HG02885 (cell line): ENCODE results near the gene ZP1.
A peak's percentile ranks its signal among the peaks of the same experiment; 100 is the strongest.
"Not testable (repeated sequence)": the region's sequence is repeated elsewhere in the genome, so short reads cannot be mapped to it uniquely, and the experiment has no call there.

Experiments used
- ATAC-seq: cut with Tn5 transposase; IDR thresholded peaks from one replicate; pipeline ENCODE4 v1.9.1; 2021; ENCODE audit warnings: mild to moderate bottlenecking; ENCODE audit not compliant: unreplicated experiment, poor library complexity

Gene ZP1

DNA sequence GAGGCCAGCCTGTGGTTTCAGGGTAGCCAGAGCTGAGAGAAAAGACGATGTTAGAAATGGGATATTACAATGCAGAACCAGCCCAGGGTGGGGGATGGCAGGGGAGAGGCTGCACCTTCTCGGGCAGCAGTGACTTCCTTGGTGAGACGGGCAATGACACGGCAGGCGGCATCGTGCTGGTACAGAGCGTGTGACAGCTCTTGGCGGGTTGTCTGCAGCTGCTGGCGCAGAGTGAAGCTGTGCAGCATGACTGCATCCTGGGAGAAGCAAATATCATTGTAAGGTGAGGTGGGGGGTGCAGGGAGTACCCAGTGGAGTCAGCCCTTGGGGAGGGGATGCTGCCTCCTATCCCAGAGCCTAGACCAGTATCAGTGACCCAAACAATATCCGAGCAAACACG, 35.3 kb downstream of the ZP1 start:
- ATAC-seq: no peak

DNA sequence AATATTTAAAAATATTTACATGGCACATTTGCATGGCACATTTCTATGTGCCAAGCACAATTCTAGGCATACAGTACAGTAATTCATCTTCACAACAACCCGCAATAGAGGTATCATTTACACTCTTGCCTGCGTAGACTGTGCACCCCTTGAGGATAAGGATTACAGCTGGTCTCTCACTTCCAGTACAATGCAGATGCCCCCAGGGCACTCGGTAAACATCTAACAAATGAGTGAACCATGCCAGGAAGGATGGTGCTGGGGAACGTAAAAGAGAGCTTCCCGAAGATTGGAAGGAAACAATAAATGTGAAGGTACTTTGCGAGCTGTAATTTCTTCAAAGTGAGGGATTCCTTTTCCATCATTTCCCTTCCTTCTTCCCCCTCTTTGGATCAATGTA, 37.7 kb downstream of the ZP1 start:
- ATAC-seq: no peak

DNA sequence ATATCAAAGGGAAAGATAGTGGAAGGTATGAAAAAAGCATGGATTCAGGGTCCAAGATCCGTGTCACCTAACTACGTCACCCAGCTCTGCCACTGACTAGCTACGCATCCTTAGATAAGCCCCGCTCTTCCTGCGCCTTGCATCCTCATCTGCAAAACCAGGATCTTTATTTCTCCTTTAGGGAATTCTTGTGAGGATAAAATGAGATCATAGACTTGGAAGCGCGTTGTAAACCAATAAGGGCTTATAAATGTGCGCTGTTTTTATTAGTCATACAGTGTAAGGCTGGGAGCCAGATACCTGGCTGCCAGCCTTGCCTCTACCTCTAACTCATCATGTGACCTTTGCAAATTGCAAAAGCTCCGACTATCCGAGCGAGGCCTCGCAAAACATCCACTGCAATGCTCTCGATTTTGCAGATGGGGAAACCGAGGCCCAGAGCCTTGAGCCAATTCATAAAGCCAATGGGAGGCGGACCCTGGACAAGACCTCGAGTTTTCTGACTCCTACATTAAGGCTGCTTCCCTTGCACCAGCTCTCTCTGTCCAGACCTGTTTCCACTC, 38.3 kb downstream of the ZP1 start:
- no peak for ATAC-seq

DNA sequence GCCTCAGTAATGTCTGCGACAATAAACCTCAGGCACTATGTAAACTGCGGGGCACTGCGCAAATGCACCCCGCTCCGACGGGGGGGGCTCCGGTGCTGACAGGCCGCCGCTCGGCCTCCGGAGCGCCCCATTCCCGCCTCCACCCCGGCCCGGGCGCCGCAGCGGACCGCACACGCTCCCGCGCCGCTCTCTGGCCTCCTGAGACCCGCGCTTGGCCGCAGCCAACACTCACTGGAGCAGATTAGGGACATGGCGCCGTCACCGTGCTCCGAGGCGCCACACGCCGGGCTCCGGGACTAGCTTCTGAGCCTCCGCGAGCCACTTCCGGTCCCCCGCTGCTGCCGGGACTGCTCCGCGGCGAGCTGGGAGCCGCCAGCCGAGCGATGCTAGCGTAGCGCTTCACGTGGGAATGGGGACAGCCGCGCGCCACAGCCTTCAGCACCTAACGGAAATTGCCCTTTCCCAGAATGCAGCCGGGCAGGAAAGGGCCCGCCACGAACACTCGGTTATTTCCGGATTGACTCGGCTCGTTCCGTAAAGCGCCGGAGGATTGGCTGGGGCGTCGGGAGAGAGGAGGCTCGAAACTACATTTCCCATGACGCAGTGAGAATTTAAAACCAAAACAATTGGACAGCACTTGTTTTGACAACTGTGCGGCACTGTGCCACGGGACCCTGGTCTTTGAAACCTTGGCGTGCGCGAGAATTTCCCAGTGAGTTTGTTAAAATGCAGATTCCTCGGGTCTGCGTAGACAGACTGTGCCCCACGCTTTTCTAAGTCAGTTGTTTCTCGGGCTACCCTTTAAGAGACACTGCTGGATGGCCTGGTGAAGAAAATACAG, 39.0 kb downstream of the ZP1 start, which contains the start of gene PRPF19:
PRPF19 (minus strand) TSS at position 454 of the 841 bp plus-strand sequence; CDS start at position 251, 203 bp downstream.
- ATAC-seq: peak; percentile 75

DNA sequence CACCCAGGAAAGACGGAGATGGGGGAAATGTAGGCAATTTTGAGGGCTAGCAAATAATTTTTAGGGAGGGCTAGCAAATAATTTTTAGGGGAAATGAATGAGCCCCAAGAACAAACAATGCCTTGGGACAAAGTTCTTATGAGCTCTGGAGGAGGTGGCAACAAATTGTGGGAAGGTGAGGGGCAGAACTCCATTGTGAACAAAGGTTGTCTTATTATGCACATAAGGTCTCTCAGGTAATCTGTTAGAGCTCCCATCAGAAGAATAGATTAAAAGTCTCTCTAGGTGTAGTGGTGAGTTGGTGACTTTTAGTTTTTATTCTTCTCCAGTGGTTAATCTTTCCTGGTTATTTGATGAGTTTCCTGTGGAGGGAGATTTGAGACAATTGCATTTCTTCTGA, 41.5 kb downstream of the ZP1 start:
- ATAC-seq: no peak

DNA sequence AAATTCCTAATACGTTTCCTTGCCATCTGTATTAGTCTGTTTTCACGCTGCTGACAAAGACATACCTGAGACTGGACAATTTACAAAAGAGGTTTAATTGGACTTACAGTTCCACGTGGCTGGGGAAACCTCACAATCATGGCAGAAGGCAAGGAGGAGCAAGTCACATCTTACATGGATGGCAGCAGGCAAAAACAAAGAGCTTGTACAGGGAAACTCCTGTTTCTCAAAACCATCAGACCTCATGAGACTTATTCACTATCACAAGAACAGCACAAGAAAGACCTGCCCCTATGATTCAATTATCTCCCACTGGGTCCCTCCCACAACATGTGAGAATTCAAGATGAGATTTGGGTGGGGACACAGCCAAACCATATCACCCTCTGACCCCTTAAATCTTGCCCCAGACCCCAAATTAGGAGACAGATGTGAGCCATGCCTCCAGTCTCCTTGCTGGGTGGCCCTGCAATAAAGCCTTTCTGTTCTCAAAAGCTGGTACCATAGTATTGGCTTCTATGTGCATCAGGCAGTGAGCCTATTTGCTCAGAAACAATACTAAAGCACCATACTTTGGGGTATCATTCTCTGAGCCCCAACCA, 42.4 kb downstream of the ZP1 start:
- not testable (repeated sequence) for ATAC-seq

DNA sequence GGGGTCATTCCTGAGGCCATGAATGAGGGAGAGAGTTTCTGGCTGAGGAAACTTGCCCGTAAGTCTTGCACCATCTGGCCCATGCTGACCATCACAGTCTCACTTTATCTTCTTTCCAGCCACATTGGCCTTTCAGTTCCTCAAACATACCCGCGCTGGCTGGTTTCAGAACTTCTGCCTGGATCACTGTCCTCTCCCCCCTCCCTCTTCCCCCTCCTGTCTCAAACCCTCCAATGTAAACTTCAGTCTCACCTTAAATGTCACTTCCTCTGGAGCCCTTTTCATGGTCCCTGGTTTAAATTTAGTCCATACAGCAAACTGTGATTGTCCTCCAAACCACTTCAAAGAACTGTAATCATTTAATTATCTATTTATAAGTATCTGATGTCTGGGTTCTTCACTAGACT, 42.9 kb downstream of the ZP1 start:
- peak; percentile 42 for ATAC-seq

DNA sequence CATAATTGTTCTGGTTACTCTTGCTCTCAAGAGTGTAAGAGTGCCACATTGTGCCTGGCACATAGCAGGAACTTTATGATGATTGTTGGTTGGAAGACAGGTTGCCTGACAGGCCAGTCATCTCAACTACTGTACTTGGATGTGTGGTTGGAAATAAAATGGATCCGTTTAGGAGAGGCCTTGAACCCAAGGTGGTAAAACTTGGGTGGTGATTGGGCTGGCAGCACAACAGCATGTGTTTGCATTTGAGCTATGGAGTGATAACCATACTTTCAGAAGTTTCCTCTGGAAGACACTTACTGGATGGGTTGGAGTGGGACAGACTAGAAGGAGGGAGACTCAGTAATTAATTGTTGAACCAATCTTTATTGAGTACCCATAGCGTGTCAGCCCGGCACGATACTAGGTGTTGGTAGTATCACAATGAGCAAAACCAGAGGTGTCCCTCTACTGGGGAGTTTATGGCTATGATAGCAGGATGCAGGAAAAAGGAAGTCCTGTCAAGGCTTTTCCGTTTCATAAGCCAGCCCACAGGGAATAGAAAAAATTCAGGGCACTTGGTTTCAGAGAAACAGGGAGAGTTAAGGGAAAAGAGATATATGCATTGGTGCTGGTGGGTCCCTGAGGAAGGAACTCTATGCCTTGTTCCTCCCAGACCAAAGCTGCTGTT, 43.5 kb downstream of the ZP1 start:
- ATAC-seq: no peak

DNA sequence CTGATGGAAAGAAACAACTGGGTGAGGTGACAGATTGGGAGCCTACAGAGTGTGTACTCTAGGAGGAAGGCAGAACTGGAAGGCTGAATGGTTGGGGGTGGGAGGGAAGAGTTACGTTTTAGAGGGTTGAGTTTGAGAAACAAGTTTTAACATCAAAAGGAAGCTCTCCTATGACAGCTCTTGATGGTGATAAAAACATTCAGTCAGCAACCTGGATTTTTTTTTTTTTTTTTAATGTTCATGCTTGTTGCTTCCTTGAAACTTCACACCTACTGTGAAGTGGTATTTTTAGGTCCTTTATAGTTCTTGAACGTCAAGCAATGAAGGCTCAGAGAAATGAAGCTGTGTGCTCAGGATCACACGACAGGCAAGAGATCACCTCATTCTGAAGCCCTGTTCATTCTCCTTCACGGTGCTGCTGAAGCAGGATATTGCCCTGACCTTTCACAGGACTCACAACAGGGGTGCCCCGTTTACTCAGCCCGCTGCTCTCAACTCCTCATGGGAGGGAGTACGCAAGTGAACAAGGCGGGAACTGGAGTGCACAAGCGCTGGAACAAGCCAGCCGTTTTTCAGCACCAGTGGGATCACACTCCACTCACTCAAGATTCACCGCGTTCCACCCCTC, 45.0 kb downstream of the ZP1 start:
- ATAC-seq: no peak

DNA sequence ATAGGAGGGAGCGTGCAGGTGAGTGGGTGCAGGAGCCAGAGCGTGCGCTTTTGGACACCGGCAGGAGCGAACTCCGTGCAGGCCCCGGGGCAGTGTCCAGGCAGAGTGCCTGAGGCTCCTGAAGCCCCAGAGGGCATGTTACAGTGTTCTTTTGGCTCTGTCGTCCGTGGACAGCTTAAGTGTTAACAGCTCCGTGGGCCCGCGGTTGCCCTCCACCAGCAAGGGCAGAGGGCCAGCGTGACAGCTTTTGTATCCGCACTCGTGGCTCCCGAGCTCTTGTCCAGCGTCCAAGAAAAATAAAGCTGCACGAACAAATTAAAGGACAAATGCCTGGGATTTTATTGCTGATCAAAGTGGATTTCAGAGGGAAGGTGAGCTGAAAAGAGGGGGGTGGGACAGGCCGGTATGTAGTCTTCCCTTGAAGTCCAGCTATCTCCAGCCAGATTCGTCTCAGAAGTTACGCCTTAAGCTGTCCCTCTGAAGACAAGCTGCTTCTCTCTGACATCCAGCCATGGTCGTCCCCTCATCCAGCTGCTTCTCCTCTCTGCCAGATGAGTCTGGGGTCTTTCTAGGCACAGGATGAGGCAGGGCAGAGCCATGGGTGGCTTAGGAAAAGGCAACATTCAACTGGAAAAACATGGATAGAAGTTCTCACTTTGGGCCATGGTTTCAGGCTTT, 45.6 kb downstream of the ZP1 start:
- ATAC-seq: no peak

DNA sequence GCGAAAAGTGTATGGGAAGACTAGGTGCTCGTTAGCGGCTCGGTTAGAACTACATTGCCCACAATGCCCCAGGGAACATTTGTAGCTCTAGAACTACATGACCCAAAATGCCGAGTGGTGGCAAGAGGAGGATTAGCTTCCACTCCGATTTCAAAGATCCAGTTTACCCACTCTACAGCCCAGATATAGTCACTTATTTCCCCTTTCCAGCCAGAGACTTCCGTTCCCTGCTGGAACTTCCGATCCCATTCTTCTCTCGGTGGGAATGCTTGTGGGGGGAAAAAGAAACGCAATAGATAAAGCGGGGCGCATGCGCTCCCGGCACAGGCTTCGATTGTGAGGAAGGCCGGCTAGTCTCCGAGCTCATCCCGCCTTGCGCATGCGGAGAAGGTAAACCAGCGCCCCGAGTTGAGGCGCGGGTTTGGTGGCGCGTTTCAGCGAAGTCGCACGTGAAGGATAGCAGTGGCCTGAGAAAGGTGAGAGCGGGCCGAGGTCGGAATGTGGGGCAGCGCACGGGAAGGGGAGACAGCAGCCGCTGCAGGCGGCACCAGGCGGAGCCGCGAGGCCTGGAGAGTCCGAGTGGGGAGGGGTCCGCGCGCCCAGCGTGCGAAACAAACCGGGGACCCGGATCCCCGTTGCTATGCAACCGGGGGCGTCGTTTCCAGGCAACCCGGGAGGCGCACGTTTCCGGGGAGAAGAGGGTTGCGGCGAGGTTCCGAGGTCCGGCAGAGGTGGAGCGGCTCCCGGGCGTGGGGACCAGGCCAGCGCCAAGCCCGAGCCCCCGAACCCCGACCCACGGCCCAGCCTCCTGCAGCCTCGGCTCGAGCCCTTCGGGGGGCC, 46.7 kb downstream of the ZP1 start, which contains the start of gene TMEM109:
TMEM109 (plus strand) TSS at position 366 of the 840 bp plus-strand sequence. CDS start 5,536 bp downstream, outside the sequence.
- ATAC-seq: peak; percentile 50

DNA sequence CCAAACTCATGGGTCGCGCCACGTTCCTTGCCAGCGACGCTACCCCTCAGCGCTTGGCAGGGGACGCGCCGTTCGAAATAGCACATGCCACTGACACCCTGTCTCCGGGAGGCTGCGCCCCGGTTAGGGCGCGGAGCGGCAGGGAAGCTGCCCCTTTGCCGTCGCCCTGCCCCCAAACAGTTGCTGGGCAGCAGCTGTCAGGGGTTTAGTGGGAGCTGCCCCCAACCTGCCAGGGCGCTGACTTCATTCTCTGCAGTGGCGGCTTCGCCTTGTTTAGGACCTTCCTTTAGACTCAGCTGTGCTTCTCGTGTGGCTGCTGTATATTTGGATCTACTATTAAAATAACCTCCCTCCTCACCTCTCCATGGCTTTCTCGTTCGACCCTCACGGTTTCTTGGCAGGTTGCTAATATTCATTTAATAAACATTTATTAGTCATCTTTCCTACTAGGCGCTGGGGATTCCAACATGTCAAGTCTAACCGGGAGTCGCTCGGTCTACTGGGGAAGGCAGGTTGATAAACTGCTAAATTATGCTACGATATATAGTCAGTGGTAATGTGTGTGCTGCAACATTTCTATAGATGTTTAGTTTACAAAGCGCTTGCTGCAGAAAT, 47.4 kb downstream of the ZP1 start:
- no peak for ATAC-seq

DNA sequence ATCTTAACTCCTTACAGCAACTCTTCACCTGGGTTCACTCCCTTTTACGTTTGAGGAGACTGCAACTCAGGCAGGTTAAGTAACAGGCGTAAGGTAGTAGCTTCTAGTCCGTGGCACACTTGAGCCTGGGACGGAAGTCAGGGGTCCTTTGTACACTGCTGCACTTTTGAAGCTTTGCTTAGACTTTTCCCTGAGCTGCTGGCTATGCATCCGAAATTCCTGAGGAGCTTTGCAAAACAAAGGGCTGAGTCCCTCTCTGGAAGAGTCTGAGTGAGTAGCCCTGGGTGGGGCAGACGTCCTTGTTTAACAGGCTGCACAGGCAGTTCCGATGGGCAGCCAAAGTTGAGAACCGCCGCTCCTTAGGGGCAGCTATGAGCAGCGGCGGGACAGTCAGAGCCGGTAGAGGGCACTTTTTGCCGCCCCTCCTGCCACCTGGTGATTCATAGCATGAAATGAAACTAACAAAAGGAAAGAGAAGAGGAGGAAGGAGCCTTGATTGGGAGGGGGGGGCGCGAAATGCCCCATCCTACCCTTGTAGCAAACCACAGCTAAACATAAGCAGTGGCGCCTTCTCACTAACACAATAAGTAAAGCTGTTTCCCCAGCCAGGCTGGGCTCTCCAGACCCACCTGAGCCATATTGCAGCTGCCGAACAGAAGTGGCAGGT, 48.0 kb downstream of the ZP1 start:
- ATAC-seq: peak; percentile 44

DNA sequence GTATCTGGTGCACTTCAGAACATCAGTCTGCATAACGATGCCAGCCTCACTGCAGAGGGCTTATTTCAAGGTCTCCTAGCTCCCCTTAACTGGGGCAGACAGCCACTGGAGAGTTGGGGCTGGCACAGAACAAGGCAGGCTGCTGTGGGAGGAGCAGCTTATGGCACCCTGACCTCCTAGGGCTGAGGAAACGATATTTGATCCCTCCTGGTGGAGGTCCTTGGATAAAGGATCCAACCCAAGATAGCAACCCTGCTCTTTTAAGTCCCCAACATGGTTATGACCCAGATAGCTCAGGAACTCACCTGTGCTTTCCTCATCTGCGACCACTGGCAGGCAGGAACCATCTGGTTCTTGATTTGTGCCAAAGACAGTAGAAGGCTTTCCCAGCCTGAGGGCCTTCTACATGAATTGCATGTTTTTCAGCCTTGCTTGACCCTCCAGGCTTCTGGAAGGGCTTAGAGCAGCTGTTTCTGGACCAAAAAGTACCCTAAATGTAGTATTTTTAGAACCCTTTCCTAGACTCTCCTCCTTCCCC, 49.4 kb downstream of the ZP1 start:
- no peak for ATAC-seq

DNA sequence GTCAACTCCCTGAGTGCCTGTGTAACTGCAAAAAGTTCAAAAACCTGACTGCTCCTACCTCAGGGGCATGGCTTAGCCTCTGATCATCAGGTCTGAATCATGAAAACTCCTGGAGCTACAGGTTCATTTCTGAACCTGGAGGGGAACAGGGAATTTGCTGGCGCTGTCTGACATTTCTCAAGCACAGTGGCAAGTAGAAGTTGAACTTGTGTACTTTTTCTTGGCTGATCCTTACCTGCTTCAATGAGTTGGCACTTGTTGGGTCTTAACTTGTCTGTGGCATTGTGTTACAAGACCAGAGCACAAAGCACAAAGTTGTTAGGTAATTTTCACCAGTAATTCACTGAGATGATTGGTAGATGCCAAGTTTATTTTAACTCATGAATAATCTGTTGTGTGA, 49.9 kb downstream of the ZP1 start:
- no peak for ATAC-seq

DNA sequence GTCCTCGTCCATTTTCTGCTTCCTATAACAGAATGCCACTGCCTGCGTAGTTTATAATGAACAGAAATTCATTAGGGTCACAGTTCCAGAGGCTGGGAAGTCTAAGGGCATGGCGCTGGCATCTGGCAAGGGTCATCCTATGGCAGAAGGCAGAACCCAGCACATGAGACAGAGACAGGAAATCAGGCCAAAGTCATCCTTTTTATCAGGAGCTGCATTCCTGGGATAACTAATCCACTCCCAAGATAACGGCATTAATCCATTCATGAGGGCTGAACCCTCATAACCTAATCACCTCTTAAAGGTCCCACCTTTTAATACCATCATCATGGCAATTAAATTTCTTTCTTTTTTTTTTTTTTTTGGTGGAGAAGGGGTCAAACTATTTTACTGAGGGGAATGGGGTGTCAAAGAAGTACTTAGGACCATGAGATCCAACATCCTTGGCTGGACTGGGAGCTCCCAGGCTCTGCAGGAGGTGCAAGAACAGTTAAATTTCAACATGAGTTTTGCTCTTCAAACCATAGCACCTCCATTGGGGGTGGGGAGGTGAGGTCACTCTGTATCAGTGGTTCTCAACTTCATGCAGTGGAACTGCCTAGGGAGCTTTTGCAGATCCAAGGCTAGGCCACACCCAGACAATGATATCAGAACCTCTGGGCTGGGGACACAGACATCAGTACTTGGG, 51.1 kb downstream of the ZP1 start:
- no peak for ATAC-seq

DNA sequence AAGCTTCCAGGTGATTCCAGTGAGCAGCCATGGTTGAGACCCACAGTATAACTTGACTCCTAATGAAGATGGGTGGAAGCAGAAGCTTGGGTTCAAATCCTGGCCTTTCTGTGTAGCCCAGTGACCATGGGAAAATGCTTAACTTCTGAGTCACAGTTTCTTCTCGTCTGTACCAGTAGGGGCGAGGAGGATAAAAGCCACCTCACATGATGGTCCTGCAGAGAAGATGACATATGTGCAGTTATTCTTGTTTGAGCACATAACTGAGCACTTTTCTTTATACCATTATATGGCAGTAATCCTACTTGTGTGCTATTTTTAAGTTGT, 51.6 kb downstream of the ZP1 start:
- no peak for ATAC-seq
